HEK293 (cell line): ENCODE measurements around the gene CDX1.

Source experiments
- CTCF ChIA-PET: fragments of 350-600 bp; formaldehyde crosslinking; extraction: SDS; loops from one replicate; lab custom pipeline; 2021; ENCODE audit warnings: antibody characterized with exemption; lab: Yijun Ruan, JAX
- POLR2A ChIA-PET: fragments of 300-600 bp; formaldehyde crosslinking; extraction: SDS; loops from one replicate; lab custom pipeline; 2020; ENCODE audit warnings: antibody characterized with exemption, inconsistent platforms; lab: Yijun Ruan, JAX
- H3K27ac ChIP-seq: fragments of 200-500 bp; sonication (Bioruptor generic); 2 replicates; pipeline ENCODE4 v1.5.1; 2014; ENCODE audit warnings: low read depth, low read length, control low read depth, inconsistent platforms; ENCODE audit errors: extremely low read depth
- H3K36me3 ChIP-seq, 2 experiments: fragments of 200-500 bp in 1 of 2; sonication (Bioruptor generic) in 1 of 2; 1 replicate in 1 of 2; 2 replicates in 1 of 2; pipeline ENCODE4 v1.5.1; 2014 to 2017; ENCODE audit warnings: inconsistent platforms in 2 of 2, low read length in 2 of 2; ENCODE audit not compliant: control insufficient read depth in 2 of 2, insufficient read depth in 1 of 2
- H3K4me1 ChIP-seq: fragments of 200-500 bp; sonication (Bioruptor generic); 2 replicates; pipeline ENCODE4 v1.5.1; 2014; ENCODE audit warnings: mild to moderate bottlenecking, low read length, inconsistent platforms; ENCODE audit not compliant: control insufficient read depth, insufficient read depth
- H3K4me3 ChIP-seq: 2 replicates; pipeline ENCODE4 v1.5.1; 2011; ENCODE audit warnings: low read depth, mild to moderate bottlenecking, control low read depth, low read length, moderate library complexity
- H3K9me3 ChIP-seq: fragments of 200-500 bp; sonication (Bioruptor generic); 2 replicates; pipeline ENCODE4 v1.5.1; 2014; ENCODE audit warnings: low read depth, low read length, inconsistent platforms; ENCODE audit not compliant: control insufficient read depth, insufficient read depth
- INSM2 ChIP-seq: fragments of 450-650 bp; formaldehyde crosslinking; IDR thresholded peaks from 2 replicates; pipeline ENCODE4 v1.5.1; 2016; ENCODE audit warnings: missing biosample characterization, missing genetic modification characterization
- REPIN1 ChIP-seq: fragments of 450-650 bp; formaldehyde crosslinking; IDR thresholded peaks from 2 replicates; pipeline ENCODE4 v1.5.1; 2017; ENCODE audit warnings: missing biosample characterization, missing genetic modification characterization, low read depth
- SALL2 ChIP-seq: fragments of 450-650 bp; formaldehyde crosslinking; IDR thresholded peaks from 2 replicates; pipeline ENCODE4 v1.5.0; 2017; ENCODE audit warnings: missing biosample characterization, mild to moderate bottlenecking, missing genetic modification characterization, borderline replicate concordance
- SCRT2 ChIP-seq: fragments of 450-650 bp; formaldehyde crosslinking; IDR thresholded peaks from 2 replicates; pipeline ENCODE4 v1.5.1; 2016; ENCODE audit warnings: missing biosample characterization, missing genetic modification characterization
- ZBTB11 ChIP-seq: fragments of 450-650 bp; formaldehyde crosslinking; conservative IDR thresholded peaks from 2 replicates; pipeline ENCODE4 v1.5.1; 2016; ENCODE audit warnings: low read depth, missing biosample characterization, missing genetic modification characterization
- ZBTB17 ChIP-seq: fragments of 450-650 bp; formaldehyde crosslinking; IDR thresholded peaks from 2 replicates; pipeline ENCODE4 v1.5.1; 2016; ENCODE audit warnings: missing biosample characterization, missing genetic modification characterization
- ZEB2 ChIP-seq: fragments of 450-650 bp; formaldehyde crosslinking; IDR thresholded peaks from 2 replicates; pipeline ENCODE4 v1.5.1; 2016; ENCODE audit warnings: missing biosample characterization, missing genetic modification characterization
- ZNF10 ChIP-seq: fragments of 450-650 bp; formaldehyde crosslinking; IDR thresholded peaks from 2 replicates; pipeline ENCODE4 v1.5.1; 2017; ENCODE audit warnings: missing biosample characterization, missing genetic modification characterization
- ZNF121 ChIP-seq: fragments of 450-650 bp; formaldehyde crosslinking; IDR thresholded peaks from 2 replicates; pipeline ENCODE4 v1.5.1; 2016; ENCODE audit warnings: missing biosample characterization, missing genetic modification characterization
- ZNF174 ChIP-seq: fragments of 450-650 bp; formaldehyde crosslinking; IDR thresholded peaks from 2 replicates; pipeline ENCODE4 v1.5.0; 2017; ENCODE audit warnings: missing biosample characterization, mild to moderate bottlenecking, missing genetic modification characterization
- ZNF2 ChIP-seq: fragments of 450-650 bp; formaldehyde crosslinking; IDR thresholded peaks from 2 replicates; pipeline ENCODE4 v1.5.1; 2016; ENCODE audit warnings: missing biosample characterization, missing genetic modification characterization
- ZNF239 ChIP-seq: fragments of 450-650 bp; formaldehyde crosslinking; IDR thresholded peaks from 2 replicates; pipeline ENCODE4 v1.5.1; 2016; ENCODE audit warnings: missing biosample characterization, missing genetic modification characterization
- ZNF354C ChIP-seq: fragments of 450-650 bp; formaldehyde crosslinking; IDR thresholded peaks from 2 replicates; pipeline ENCODE4 v1.5.1; 2016; ENCODE audit warnings: missing biosample characterization, missing genetic modification characterization, low read depth, borderline replicate concordance
- ZNF366 ChIP-seq: fragments of 450-650 bp; formaldehyde crosslinking; conservative IDR thresholded peaks from 2 replicates; pipeline ENCODE4 v1.5.1; 2016; ENCODE audit warnings: missing biosample characterization, missing genetic modification characterization
- ZNF37A ChIP-seq: fragments of 450-650 bp; IDR thresholded peaks from 2 replicates; pipeline ENCODE4 v1.5.1; 2018; ENCODE audit warnings: missing biosample characterization, missing genetic modification characterization
- ZNF513 ChIP-seq: fragments of 450-650 bp; IDR thresholded peaks from 2 replicates; pipeline ENCODE4 v1.5.1; 2018; ENCODE audit warnings: missing biosample characterization, missing genetic modification characterization
- ZNF518A ChIP-seq: fragments of 450-650 bp; formaldehyde crosslinking; conservative IDR thresholded peaks from 2 replicates; pipeline ENCODE4 v1.5.1; 2016; ENCODE audit warnings: low read depth, missing biosample characterization, missing genetic modification characterization
- ZNF549 ChIP-seq: fragments of 450-650 bp; IDR thresholded peaks from 2 replicates; pipeline ENCODE4 v1.5.1; 2018; ENCODE audit warnings: missing biosample characterization, missing genetic modification characterization, mild to moderate bottlenecking, inconsistent platforms, moderate library complexity
- ZNF555 ChIP-seq: fragments of 450-650 bp; formaldehyde crosslinking; conservative IDR thresholded peaks from 2 replicates; pipeline ENCODE4 v1.5.1; 2017; ENCODE audit warnings: missing biosample characterization, mild to moderate bottlenecking, missing genetic modification characterization, inconsistent platforms
- ZNF558 ChIP-seq: fragments of 450-650 bp; formaldehyde crosslinking; IDR thresholded peaks from 2 replicates; pipeline ENCODE4 v1.5.1; 2016; ENCODE audit warnings: missing biosample characterization, missing genetic modification characterization
- ZNF571 ChIP-seq: fragments of 450-650 bp; formaldehyde crosslinking; IDR thresholded peaks from 2 replicates; pipeline ENCODE4 v1.5.0; 2017; ENCODE audit warnings: missing biosample characterization, missing genetic modification characterization
- ZNF654 ChIP-seq: fragments of 450-650 bp; formaldehyde crosslinking; IDR thresholded peaks from 2 replicates; pipeline ENCODE4 v1.5.1; 2016; ENCODE audit warnings: low read depth, missing biosample characterization, missing genetic modification characterization
- ZNF692 ChIP-seq: fragments of 450-650 bp; formaldehyde crosslinking; IDR thresholded peaks from 2 replicates; pipeline ENCODE4 v1.5.1; 2016; ENCODE audit warnings: missing biosample characterization, missing genetic modification characterization
- ZNF704 ChIP-seq: fragments of 450-650 bp; formaldehyde crosslinking; IDR thresholded peaks from 2 replicates; pipeline ENCODE4 v1.5.1; 2016; ENCODE audit warnings: missing biosample characterization, missing genetic modification characterization
- ZNF792 ChIP-seq: fragments of 450-650 bp; formaldehyde crosslinking; IDR thresholded peaks from 2 replicates; pipeline ENCODE4 v1.5.1; 2016; ENCODE audit warnings: missing biosample characterization, missing genetic modification characterization

CDX1 gene

GRCh38 chr5:150190503-150190979 is 24.0 kb downstream of the CDX1 start:
- CTCF ChIA-PET: interaction anchor here (1.5 kb wide), 1 partner anchor 16 kb away, joined by 4 read pairs; no protein-coding TSS in a partner anchor

GRCh38 chr5:150190987-150191386 is 24.4 kb downstream of the CDX1 start:
- Histone ChIP-seq H3K9me3 (no peaks in the 10 kb centered on the region), H3K4me1 (no peaks in the 10 kb centered on the region), H3K36me3 (no peaks in the 10 kb centered on the region), H3K4me3 (no peak overlapping the region), H3K27ac (no peak overlapping the region)
- CTCF ChIA-PET: interaction anchor here (1.5 kb wide), 1 partner anchor 16 kb away, joined by 4 read pairs; no protein-coding TSS in a partner anchor
- no peak for TF ChIP-seq ZNF174
- TF ChIP-seq ZNF518A (tag by site-specific recombination): no peak
- no peak for TF ChIP-seq SCRT2 (tag by site-specific recombination)
- no peak for TF ChIP-seq ZNF366 (tag by site-specific recombination)
- no peak for TF ChIP-seq INSM2
- TF ChIP-seq ZNF239: no peak
- TF ChIP-seq ZBTB11 (tag by site-specific recombination): no peak
- no peak for TF ChIP-seq ZNF121 (tag by site-specific recombination)
- TF ChIP-seq ZNF692 (tag by site-specific recombination): no peak
- TF ChIP-seq ZNF513 (tag by site-specific recombination): no peak
- TF ChIP-seq ZEB2 (tag by site-specific recombination): no peak
- POLR2A ChIA-PET: no interaction called here

More at GRCh38 chr5:150190503-150190979, 24.0 kb downstream of the CDX1 start:
- Histone ChIP-seq H3K4me1 (no peaks in the 10 kb centered on the region), H3K4me3 (no peak overlapping the region), H3K36me3 (no peaks in the 10 kb centered on the region), H3K9me3 (no peaks in the 10 kb centered on the region), H3K27ac (no peak overlapping the region)
- TF ChIP-seq ZNF654 (tag by site-specific recombination) (no peak), ZNF792 (no peak), ZNF704 (tag by site-specific recombination) (no peak), ZNF571 (no peak), ZNF2 (tag by site-specific recombination) (no peak), REPIN1 (no peak), ZNF37A (tag by site-specific recombination) (no peak), ZNF549 (tag by site-specific recombination) (no peak), SALL2 (no peak), ZNF555 (tag by site-specific recombination) (no peak), ZNF354C (tag by site-specific recombination) (no peak), ZBTB17 (tag by site-specific recombination) (no peak), ZNF558 (tag by site-specific recombination) (no peak), ZNF10 (no peak)
- POLR2A ChIA-PET: no interaction called here
